Neural cell (in vitro differentiated cells): ENCODE results near the gene PLXNA4. TPM values are rescaled to one million over a fixed set of nuclear protein-coding genes. Genes with fewer than 3 reads are reported as not detected.

Experiments used
- H2AFZ ChIP-seq: fragments of 200-600, 300-800 bp; sonication (generic), shearing (Covaris generic); 2 replicates; pipeline ENCODE4 v1.6.0; 2014; ENCODE audit warnings: low read depth, mild to moderate bottlenecking, antibody characterized with exemption, low read length, moderate library complexity
- H3F3A ChIP-seq: fragments of 200-600 bp; shearing (Covaris generic); 2 replicates; pipeline ENCODE4 v1.6.1; 2016; ENCODE audit warnings: mild to moderate bottlenecking, moderate library complexity, mixed read lengths, antibody characterized with exemption, low read length; ENCODE audit not compliant: insufficient read depth, poor library complexity, severe bottlenecking
- H3K27ac ChIP-seq: fragments of 200-600, 300-800 bp; sonication (generic), shearing (Covaris generic); 2 replicates; pipeline ENCODE4 v1.5.1; 2014; ENCODE audit warnings: mild to moderate bottlenecking, low read length, moderate library complexity
- H3K27me3 ChIP-seq: fragments of 300-800, 200-600 bp; sonication (generic), shearing (Covaris generic); 2 replicates; pipeline ENCODE4 v1.6.0; 2014; ENCODE audit warnings: mild to moderate bottlenecking, low read depth, low read length, moderate library complexity; ENCODE audit not compliant: insufficient read depth
- H3K36me3 ChIP-seq: fragments of 300-800, 200-600 bp; sonication (generic), shearing (Covaris generic); 2 replicates; pipeline ENCODE4 v1.5.1; 2014; ENCODE audit warnings: mild to moderate bottlenecking, antibody characterized with exemption, low read length, moderate library complexity; ENCODE audit not compliant: insufficient read depth
- H3K4me2 ChIP-seq: fragments of 300-800, 200-600 bp; sonication (generic), shearing (Covaris generic); 2 replicates; pipeline ENCODE4 v1.6.0; 2014; ENCODE audit warnings: mild to moderate bottlenecking, low read length
- H3K4me3 ChIP-seq: fragments of 300-800, 200-600 bp; sonication (generic), shearing (Covaris generic); 2 replicates; pipeline ENCODE4 v1.5.1; 2014; ENCODE audit warnings: mild to moderate bottlenecking, low read length, moderate library complexity
- H3K79me2 ChIP-seq: fragments of 200-600 bp; shearing (Covaris generic); replicated peaks from 2 replicates; pipeline ENCODE4 v1.6.0; 2014; ENCODE audit warnings: mild to moderate bottlenecking, low read length, moderate library complexity; ENCODE audit not compliant: insufficient read depth
- H3K9ac ChIP-seq: fragments of 300-800, 200-600 bp; sonication (generic), shearing (Covaris generic); 2 replicates; pipeline ENCODE4 v1.6.1; 2016; ENCODE audit warnings: mild to moderate bottlenecking, low read length, mixed read lengths
- H3K9me2 ChIP-seq: fragments of 200-600 bp; shearing (Covaris generic); 2 replicates; pipeline ENCODE4 v1.6.1; 2016; ENCODE audit warnings: mild to moderate bottlenecking, low read length, mixed read lengths; ENCODE audit not compliant: insufficient read depth
- H3K9me3 ChIP-seq: fragments of 200-600, 300-800 bp; sonication (generic), shearing (Covaris generic); 2 replicates; pipeline ENCODE4 v1.6.1; 2016; ENCODE audit warnings: mild to moderate bottlenecking, mixed run types, low read length, moderate library complexity, mixed read lengths
- H4K20me1 ChIP-seq: fragments of 200-600 bp; shearing (Covaris generic); 2 replicates; pipeline ENCODE4 v1.6.1; 2016; ENCODE audit warnings: mild to moderate bottlenecking, mixed run types; ENCODE audit not compliant: insufficient read depth
- EP300 ChIP-seq: fragments of 450-650 bp; conservative IDR thresholded peaks from 2 replicates; pipeline ENCODE4 v1.6.1; 2014; ENCODE audit warnings: antibody characterized with exemption, mild to moderate bottlenecking, moderate library complexity; ENCODE audit not compliant: poor library complexity, severe bottlenecking
- EZH2 ChIP-seq: fragments of 200-600, 300-800 bp; shearing (Covaris generic), sonication (generic); IDR thresholded peaks from 2 replicates; pipeline ENCODE4 v1.6.1; 2014; ENCODE audit warnings: antibody characterized with exemption, low read length, borderline replicate concordance, mild to moderate bottlenecking; ENCODE audit not compliant: insufficient read depth, poor library complexity, severe bottlenecking
- MXI1 ChIP-seq: fragments of 450-650 bp; conservative IDR thresholded peaks from 2 replicates; pipeline ENCODE4 v1.6.1; 2014; ENCODE audit warnings: antibody characterized with exemption, mild to moderate bottlenecking; ENCODE audit not compliant: poor library complexity, severe bottlenecking
- POLR2AphosphoS5 ChIP-seq: IDR thresholded peaks from 2 replicates; pipeline ENCODE4 v1.6.1; 2012
- RAD21 ChIP-seq: fragments of 450-650 bp; conservative IDR thresholded peaks from 2 replicates; pipeline ENCODE4 v1.6.1; 2014; ENCODE audit warnings: antibody characterized with exemption, mild to moderate bottlenecking, moderate library complexity
- SMC3 ChIP-seq: fragments of 450-650 bp; conservative IDR thresholded peaks from 2 replicates; pipeline ENCODE4 v1.6.1; 2014; ENCODE audit warnings: antibody characterized with exemption, mild to moderate bottlenecking, moderate library complexity; ENCODE audit not compliant: poor library complexity
- TAF1 ChIP-seq: IDR thresholded peaks from 2 replicates; pipeline ENCODE4 v1.6.1; 2012; ENCODE audit warnings: low read depth
- polyA plus RNA-seq: library from polyadenylated mRNA; depleted of rRNA; stranded (reverse); fragments of >200 nt; gene quantifications from 2 replicates; pipeline ENCODE4 v1.2.3, GENCODE V29; 2014
- TF ChIP-seq, protein P1 (sequence below): IDR thresholded peaks from 2 replicates; pipeline ENCODE4 v1.6.1; 2012; ENCODE audit warnings: borderline replicate concordance
- TF ChIP-seq, protein P2 (sequence below): fragments of 450-650 bp; IDR thresholded peaks from 2 replicates; pipeline ENCODE4 v1.5.1; 2014; ENCODE audit warnings: antibody characterized with exemption, mild to moderate bottlenecking, moderate library complexity; ENCODE audit not compliant: poor library complexity, severe bottlenecking

PLXNA4 gene
- polyA plus RNA-seq, 1 donor from 2014 or later: 7.2 TPM

DNA sequence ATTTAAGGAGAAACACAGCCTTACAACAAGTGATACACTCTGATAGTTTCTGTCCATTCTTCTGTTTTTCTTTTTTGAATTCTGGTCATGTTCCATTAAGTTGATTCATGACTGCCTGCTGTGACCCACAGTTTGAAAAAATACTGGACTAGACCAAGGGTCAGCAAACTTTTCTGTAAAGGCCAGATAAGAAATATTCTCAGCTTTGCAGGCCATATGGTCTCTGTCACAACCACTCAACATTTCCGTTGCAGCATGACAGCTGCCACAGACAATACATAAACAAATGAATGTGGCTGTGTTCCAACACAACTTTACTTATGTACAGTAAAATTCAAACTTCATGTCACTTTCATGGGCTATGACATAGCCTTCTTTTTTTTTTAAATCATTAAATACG lies 156.7 kb downstream of the PLXNA4 start:
- Histone ChIP-seq H3K36me3 (no peaks in the 10 kb centered on the region), H3K79me2 (no peaks in the 10 kb centered on the region), H3F3A (no peaks in the 10 kb centered on the region), H3K4me2 (no peak overlapping the region), H3K27ac (no peak overlapping the region), H3K9ac (no peak overlapping the region), H3K9me3 (no peaks in the 10 kb centered on the region), H2AFZ (no peak overlapping the region), H4K20me1 (no peaks in the 10 kb centered on the region), H3K27me3 (no peaks in the 10 kb centered on the region), H3K9me2 (no peaks in the 10 kb centered on the region), H3K4me3 (no peak overlapping the region)
- TF ChIP-seq TAF1 (no peak), SMC3 (no peak), EP300 (no peak), MXI1 (no peak), RAD21 (no peak), EZH2 (no peak), POLR2AphosphoS5 (no peak)
- TF ChIP-seq, protein P1, sequence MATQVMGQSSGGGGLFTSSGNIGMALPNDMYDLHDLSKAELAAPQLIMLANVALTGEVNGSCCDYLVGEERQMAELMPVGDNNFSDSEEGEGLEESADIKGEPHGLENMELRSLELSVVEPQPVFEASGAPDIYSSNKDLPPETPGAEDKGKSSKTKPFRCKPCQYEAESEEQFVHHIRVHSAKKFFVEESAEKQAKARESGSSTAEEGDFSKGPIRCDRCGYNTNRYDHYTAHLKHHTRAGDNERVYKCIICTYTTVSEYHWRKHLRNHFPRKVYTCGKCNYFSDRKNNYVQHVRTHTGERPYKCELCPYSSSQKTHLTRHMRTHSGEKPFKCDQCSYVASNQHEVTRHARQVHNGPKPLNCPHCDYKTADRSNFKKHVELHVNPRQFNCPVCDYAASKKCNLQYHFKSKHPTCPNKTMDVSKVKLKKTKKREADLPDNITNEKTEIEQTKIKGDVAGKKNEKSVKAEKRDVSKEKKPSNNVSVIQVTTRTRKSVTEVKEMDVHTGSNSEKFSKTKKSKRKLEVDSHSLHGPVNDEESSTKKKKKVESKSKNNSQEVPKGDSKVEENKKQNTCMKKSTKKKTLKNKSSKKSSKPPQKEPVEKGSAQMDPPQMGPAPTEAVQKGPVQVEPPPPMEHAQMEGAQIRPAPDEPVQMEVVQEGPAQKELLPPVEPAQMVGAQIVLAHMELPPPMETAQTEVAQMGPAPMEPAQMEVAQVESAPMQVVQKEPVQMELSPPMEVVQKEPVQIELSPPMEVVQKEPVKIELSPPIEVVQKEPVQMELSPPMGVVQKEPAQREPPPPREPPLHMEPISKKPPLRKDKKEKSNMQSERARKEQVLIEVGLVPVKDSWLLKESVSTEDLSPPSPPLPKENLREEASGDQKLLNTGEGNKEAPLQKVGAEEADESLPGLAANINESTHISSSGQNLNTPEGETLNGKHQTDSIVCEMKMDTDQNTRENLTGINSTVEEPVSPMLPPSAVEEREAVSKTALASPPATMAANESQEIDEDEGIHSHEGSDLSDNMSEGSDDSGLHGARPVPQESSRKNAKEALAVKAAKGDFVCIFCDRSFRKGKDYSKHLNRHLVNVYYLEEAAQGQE: no peak
- TF ChIP-seq, protein P2, sequence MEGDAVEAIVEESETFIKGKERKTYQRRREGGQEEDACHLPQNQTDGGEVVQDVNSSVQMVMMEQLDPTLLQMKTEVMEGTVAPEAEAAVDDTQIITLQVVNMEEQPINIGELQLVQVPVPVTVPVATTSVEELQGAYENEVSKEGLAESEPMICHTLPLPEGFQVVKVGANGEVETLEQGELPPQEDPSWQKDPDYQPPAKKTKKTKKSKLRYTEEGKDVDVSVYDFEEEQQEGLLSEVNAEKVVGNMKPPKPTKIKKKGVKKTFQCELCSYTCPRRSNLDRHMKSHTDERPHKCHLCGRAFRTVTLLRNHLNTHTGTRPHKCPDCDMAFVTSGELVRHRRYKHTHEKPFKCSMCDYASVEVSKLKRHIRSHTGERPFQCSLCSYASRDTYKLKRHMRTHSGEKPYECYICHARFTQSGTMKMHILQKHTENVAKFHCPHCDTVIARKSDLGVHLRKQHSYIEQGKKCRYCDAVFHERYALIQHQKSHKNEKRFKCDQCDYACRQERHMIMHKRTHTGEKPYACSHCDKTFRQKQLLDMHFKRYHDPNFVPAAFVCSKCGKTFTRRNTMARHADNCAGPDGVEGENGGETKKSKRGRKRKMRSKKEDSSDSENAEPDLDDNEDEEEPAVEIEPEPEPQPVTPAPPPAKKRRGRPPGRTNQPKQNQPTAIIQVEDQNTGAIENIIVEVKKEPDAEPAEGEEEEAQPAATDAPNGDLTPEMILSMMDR: no peak

DNA sequence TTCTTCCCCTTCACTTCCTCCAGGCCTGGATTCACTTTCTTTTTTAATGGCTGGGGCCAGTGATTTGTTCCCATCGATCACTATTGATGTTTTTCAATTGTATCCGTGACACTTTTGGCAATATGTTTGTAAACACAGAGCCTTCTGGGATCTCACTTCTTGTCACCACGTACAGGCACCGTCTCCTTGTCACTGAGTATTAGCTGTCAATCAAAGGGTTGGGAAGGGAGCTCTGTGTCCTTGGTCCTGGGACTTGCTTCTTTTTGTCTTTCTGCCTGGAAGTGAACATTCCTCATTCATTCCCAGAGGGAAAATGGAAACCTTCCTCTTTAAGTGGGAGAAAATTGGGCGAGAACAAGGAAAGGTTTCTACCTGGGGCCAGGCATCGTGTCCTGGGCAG lies 157.4 kb downstream of the PLXNA4 start:
- no peaks in the 10 kb centered on the region for H3K79me2 ChIP-seq
- H3K27me3 ChIP-seq: no peaks in the 10 kb centered on the region
- no peaks in the 10 kb centered on the region for H3K9me2 ChIP-seq
- no peak overlapping the region for H2AFZ ChIP-seq
- no peak overlapping the region for H3K27ac ChIP-seq
- no peak overlapping the region for H3K4me3 ChIP-seq
- H3K36me3 ChIP-seq: no peaks in the 10 kb centered on the region
- no peaks in the 10 kb centered on the region for H4K20me1 ChIP-seq
- H3K9me3 ChIP-seq: no peaks in the 10 kb centered on the region
- no peak overlapping the region for H3K4me2 ChIP-seq
- no peaks in the 10 kb centered on the region for H3F3A ChIP-seq
- TF ChIP-seq EZH2 (no peak), EP300 (no peak), POLR2AphosphoS5 (no peak), RAD21 (no peak), SMC3 (no peak), TAF1 (no peak), MXI1 (no peak)
- TF ChIP-seq, protein P2: no peak
- TF ChIP-seq, protein P1: no peak
- no peak overlapping the region for H3K9ac ChIP-seq
